GM21529 (cell line): ENCODE data around the gene PRDM16.

Experiments
- ATAC-seq: cut with Tn5 transposase; IDR thresholded peaks from one replicate; pipeline ENCODE4 v1.9.1; 2021; ENCODE audit not compliant: unreplicated experiment

PRDM16 gene

DNA sequence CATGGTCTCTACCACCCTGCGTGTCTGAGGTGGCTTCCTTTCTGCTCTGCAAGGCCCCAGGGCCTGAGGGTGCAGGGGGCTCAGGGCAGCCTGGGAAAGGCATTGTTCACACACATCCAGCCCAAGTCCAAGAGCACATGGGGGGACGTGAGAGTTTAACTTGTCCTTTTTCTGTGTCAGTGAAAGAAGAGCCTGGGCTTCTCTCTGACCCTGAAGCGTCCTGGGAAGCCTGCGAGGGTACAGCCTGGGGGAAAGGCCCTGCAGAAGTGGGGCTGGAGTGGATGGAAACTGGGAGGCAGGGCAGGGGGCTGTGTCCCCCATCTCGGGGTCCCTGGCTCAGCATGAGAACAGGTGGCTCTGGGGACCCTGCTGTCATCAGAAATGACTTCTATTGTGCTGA is 181.6 kb downstream of the PRDM16 start:
- ATAC-seq = no peak

GRCh38 chr1:3251099-3251806 is 182.2 kb downstream of the PRDM16 start:
- no peak for ATAC-seq

- no peak for ATAC-seq
Measured at GRCh38 chr1:3251807-3252428, 182.9 kb downstream of the PRDM16 start.

GRCh38 chr1:3255680-3256079 is 186.7 kb downstream of the PRDM16 start:
- ATAC-seq = no peak

GRCh38 chr1:3257788-3258187 is 188.8 kb downstream of the PRDM16 start:
- ATAC-seq = no peak

- ATAC-seq = no peak
Measured at GRCh38 chr1:3258386-3259003, 189.5 kb downstream of the PRDM16 start.

GRCh38 chr1:3259020-3259419 is 190.0 kb downstream of the PRDM16 start:
- ATAC-seq = no peak

- ATAC-seq = no peak
Measured at GRCh38 chr1:3261007-3261968, 192.3 kb downstream of the PRDM16 start.

GRCh38 chr1:3261969-3262579 is 193.1 kb downstream of the PRDM16 start:
- no peak for ATAC-seq

DNA sequence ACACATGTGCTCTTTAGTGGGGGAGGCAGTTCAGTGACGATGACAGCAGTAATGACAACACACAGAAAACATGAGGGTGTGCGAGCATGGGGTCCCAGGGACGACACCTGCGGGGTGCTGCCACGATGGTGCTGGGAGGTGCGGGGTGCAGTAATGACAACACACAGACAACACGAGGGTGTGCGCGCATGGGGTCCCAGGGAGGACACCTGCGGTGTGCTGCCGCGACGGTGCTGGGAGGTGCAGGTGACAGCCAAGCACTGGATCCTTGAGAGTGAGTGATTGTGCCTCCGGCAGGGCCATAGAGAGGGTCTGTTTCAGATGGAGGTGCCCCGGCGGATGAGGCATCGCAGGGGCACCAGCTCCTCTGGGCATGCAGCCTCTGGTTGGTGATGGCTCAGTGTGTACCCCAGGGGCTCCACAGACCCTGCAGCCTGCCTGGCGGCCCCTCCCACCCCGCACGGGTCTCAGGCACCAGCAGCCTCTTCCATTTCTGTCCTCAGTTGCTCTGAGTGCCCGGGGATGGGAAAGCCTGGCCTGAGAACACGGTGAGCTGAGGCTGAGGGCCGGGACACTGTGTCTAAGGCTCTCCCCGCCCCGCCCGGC is 193.8 kb downstream of the PRDM16 start:
- no peak for ATAC-seq

GRCh38 chr1:3263790-3264189 is 194.8 kb downstream of the PRDM16 start:
- ATAC-seq = no peak

GRCh38 chr1:3264456-3264855 is 195.5 kb downstream of the PRDM16 start:
- no peak for ATAC-seq

GRCh38 chr1:3265835-3266805 is 197.1 kb downstream of the PRDM16 start:
- no peak for ATAC-seq

GRCh38 chr1:3266870-3267549 is 198.0 kb downstream of the PRDM16 start:
- ATAC-seq = no peak

DNA sequence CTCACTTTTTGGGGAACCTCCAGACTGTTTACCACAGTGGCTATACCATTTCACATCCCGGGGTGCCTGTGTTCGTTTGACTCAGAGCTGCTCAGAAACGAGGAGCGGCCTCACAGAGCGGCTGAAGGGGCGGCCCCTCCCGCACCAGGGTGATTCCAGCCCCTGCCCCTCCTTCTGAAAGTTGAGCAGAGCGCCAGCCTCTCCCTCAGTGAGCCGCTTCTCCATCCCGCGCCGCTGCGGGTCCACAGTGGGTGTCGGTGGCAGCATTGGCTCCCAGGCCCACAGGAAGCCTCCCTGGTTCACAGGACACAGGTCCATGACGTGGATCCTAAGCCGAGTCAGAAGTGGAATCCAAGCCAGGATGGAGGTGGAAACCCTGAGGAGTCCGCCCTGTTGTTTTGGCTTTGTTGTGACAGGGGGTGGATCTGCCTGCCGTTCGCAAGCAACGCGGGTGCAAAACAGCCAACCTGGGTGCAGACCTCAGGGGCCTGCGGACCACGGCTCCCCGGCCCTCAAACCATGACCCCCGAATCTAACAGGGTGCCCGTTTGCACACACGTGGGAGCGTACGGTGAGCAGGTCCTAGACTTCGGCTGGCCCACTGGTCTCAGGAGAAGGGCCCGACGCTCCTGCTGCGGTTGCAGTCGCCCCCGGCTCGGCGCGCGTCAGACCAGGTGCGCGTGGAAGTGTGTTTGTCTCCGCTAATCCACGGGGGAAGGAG is 198.7 kb downstream of the PRDM16 start:
- no peak for ATAC-seq

GRCh38 chr1:3268281-3268680 is 199.3 kb downstream of the PRDM16 start:
- no peak for ATAC-seq

GRCh38 chr1:3270403-3271245 is 201.6 kb downstream of the PRDM16 start:
- ATAC-seq = no peak
